Measurements from ENCODE around the gene PGAP6. TPM values are rescaled to one million over a fixed set of nuclear protein-coding genes. Genes with fewer than 3 reads are reported as not detected.
"Not testable (repeated sequence)": the region's sequence is repeated elsewhere in the genome, so short reads cannot be mapped to it uniquely, and the experiment has no call there.

The PGAP6 gene, protein sequence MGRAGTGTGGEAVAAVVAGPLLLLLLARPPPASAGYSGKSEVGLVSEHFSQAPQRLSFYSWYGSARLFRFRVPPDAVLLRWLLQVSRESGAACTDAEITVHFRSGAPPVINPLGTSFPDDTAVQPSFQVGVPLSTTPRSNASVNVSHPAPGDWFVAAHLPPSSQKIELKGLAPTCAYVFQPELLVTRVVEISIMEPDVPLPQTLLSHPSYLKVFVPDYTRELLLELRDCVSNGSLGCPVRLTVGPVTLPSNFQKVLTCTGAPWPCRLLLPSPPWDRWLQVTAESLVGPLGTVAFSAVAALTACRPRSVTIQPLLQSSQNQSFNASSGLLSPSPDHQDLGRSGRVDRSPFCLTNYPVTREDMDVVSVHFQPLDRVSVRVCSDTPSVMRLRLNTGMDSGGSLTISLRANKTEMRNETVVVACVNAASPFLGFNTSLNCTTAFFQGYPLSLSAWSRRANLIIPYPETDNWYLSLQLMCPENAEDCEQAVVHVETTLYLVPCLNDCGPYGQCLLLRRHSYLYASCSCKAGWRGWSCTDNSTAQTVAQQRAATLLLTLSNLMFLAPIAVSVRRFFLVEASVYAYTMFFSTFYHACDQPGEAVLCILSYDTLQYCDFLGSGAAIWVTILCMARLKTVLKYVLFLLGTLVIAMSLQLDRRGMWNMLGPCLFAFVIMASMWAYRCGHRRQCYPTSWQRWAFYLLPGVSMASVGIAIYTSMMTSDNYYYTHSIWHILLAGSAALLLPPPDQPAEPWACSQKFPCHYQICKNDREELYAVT
- total RNA-seq, result 10 to 100 TPM; 19.2 to 82.1 (median 25.3) TPM

DNA sequence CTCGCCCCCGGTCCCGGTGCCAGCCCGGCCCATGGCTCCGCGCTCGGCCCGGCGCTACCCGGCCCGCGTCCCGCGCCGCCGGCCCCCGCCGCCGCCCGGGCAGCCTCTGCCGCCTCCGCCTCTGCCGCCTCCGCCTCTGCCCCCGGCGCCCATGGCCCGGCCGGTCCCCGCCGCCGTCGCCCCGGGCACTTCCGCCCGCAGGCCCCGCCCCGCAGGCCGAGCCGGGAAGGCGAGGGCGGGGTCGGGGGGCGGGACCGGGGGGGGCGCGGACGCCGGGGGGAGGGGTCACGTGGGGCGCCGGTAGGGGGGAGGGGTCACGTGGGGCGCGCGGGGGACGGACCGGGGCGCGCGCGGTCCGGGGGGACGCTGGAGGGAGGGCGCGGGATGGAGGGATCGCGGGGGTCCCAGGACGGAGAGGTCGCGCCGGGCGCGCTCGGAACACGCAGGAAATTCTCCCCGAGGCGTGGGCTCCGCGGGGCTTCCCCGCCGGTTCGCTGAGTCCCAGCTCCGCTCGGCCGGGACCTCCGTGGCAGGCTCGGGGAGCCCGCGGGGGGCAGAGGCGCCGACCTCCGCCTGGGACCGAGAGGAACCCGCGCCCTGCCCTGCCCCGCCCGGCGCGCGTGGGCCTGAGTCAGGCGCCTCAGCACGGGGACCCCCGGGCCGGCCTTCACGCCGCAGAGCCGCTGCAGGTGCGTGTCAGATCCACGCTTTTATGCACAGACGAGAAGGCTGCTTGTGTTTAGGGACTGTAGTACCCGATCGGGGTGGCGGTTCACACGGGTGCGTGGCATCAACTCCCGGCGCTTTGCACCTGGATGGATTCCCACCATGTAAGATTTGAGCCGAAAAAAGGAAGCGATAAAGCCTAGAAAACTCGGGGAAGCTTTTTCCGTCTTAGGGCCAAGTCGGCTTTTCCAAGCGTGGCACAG is at the start of gene PGAP6:
Gene PGAP6 (minus strand): TSS at position 190 of the 929 bp plus-strand sequence. CDS start 157 bp downstream, at position 33.
- ATAC-seq (replicated peaks in 6 of 8), result peak; percentile 61 to 75 (median 70)
- in situ Hi-C loops (cut with MboI; ENCODE audit: low pct_unique_long_range_greater_than_20kb in 2 of 9, low sequenced_read_pairs in 9 of 9, unreplicated experiment in 9 of 9), result no loop called here
- H3K4me3 ChIP-seq, result peak within 1 kb of the TSS; percentile 51 to 96 (median 93)
- 0 to 12% methylated on average over 5 to 6 of the region's 123 CpGs; no CpG with 5 or more reads in 8 of the 10 experiments for WGBS, 10 experiments
- peak within 1 kb of the TSS; percentile 47 to 58 for H3K27ac ChIP-seq
- peaks cover 30 to 33% of the 10 kb centered on the region in 2 donors for H3K4me1 ChIP-seq (replicated peaks in 1 of 2)

DNA sequence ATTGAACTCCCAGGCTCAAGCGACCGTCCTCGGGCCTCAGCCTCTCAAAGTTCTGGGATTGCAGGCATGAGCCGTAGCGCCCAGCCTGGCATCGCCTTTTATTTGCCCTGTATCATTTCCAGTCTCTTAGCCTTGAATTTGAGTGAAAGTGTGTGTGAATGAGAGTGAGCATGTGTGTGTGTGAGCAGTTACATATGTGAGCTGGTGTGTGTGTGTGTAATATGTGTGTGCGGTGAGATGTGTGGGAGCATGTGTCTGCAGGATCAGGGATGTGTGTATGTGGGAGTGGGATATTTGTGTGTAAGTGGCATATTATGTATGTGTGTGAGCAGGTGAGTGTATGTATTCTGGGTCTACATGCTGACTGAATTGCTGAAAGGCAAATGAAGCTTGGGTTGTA is 49.1 kb upstream of the PGAP6 start:
- WGBS, 10 experiments, result 80 to 100% (median 90%) methylated on average over 1 to 2 of the region's 7 CpGs; no CpG with 5 or more reads in 6 of the 10 experiments
- Histone ChIP-seq H3K4me3 (no peak overlapping the region), H3K27ac (no peak overlapping the region), H3K4me1 (replicated peaks in 1 of 2) (peaks cover 19 to 21% of the 10 kb centered on the region in 2 donors)
- ATAC-seq (replicated peaks in 6 of 8), result no peak
- in situ Hi-C loops (cut with MboI; ENCODE audit: low pct_unique_long_range_greater_than_20kb in 2 of 9, low sequenced_read_pairs in 9 of 9, unreplicated experiment in 9 of 9), result no loop called here

DNA sequence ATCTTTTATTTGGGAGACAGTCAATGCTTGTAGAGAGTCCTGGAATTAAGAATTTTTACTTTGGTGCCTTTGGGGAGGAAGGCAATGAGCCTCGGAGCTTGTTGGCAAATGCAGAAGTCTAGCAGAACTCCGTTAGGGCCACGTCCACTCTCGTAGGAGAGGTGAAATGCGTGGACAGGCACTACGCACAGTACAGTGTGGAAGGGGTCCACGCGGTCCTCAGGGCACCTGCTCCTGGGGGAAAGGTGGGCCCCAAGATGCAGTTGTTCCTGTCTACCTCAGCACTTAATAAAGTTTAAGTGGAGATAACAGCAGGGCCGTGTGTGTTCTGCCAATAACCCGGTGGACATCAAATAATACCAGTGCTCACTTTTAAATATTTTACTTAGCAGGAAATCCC is 45.5 kb upstream of the PGAP6 start:
- in situ Hi-C loops (cut with MboI; ENCODE audit: low pct_unique_long_range_greater_than_20kb in 2 of 9, low sequenced_read_pairs in 9 of 9, unreplicated experiment in 9 of 9), result no loop called here
- no peak for ATAC-seq (replicated peaks in 6 of 8)
- Histone ChIP-seq H3K27ac (no peak overlapping the region), H3K4me3 (peak overlapping the region; percentile 68 to 94 (median 80)), H3K4me1 (replicated peaks in 1 of 2) (peaks cover 32 to 33% of the 10 kb centered on the region in 2 donors)
- 0 to 100% (median 43%) methylated on average over 1 to 9 of the region's 10 CpGs for WGBS, 10 experiments

DNA sequence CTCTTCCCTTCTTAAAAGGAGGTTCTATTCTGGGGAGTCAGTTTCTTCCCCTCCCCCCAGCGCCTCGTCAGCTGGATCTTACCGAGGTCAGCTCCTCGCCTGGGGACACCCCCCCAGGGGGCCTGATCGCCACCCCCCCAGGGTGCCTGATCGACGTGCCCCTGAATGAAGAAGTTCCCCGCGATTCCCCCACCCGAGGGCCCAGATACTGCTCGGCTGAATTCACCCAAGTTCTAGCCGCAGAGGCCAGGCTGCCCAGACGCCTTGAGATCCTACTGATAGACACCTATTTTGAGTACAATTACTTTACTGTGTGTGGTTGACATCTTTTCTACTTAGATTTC is 45.1 kb upstream of the PGAP6 start:
- Histone ChIP-seq H3K4me3 (peak overlapping the region; percentile 68 to 94 (median 80)), H3K4me1 (replicated peaks in 1 of 2) (peaks cover 32 to 33% of the 10 kb centered on the region in 2 donors), H3K27ac (no peak overlapping the region)
- in situ Hi-C loops (cut with MboI; ENCODE audit: low pct_unique_long_range_greater_than_20kb in 2 of 9, low sequenced_read_pairs in 9 of 9, unreplicated experiment in 9 of 9), result no loop called here
- WGBS, 10 experiments, result 0% methylated on average over 2 of the region's 13 CpGs; no CpG with 5 or more reads in 8 of the 10 experiments
- no peak for ATAC-seq (replicated peaks in 6 of 8)

DNA sequence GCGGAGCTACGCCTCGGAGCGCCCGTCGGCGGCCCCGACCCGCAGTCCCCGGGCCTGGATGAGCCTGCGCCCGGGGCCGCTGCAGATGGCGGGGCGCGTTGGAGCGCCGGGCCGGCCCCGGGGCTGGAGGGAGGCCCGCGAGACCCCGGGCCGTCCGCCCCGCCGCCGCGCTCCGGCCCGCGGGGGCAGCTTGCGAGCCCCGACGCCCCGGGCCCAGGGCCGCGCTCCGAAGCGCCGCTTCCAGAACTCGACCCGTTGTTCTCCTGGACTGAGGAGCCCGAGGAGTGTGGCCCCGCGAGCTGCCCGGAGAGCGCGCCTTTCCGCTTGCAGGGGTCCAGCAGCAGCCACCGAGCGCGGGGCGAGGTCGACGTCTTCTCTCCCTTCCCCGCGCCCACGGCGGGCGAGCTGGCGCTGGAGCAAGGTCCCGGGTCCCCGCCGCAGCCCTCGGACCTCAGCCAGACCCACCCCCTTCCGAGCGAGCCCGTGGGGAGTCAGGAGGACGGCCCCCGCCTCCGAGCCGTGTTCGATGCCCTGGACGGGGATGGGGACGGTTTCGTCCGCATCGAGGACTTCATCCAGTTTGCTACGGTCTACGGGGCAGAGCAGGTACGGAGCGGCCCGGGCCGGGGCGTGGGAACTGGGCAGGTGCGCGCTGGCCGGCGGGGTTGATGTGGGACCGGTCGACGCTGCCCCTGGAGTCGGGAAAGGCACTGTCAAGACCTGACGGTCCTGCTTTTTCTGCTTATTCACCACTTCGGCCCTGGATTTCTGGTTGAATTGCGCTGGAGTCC is 44.5 kb upstream of the PGAP6 start:
- ATAC-seq (replicated peaks in 6 of 8), result peak in 3 of 8 experiments; percentile 2 to 22 (median 6)
- H3K4me3 ChIP-seq, result peak overlapping the region; percentile 68 to 94 (median 80)
- peak overlapping the region; percentile 76 to 89 for H3K27ac ChIP-seq
- WGBS, 10 experiments, result no CpG with 5 or more reads among the region's 97 CpGs
- H3K4me1 ChIP-seq (replicated peaks in 1 of 2), result peaks cover 32 to 33% of the 10 kb centered on the region in 2 donors
- in situ Hi-C loops (cut with MboI; ENCODE audit: low pct_unique_long_range_greater_than_20kb in 2 of 9, low sequenced_read_pairs in 9 of 9, unreplicated experiment in 9 of 9), result no loop called here

DNA sequence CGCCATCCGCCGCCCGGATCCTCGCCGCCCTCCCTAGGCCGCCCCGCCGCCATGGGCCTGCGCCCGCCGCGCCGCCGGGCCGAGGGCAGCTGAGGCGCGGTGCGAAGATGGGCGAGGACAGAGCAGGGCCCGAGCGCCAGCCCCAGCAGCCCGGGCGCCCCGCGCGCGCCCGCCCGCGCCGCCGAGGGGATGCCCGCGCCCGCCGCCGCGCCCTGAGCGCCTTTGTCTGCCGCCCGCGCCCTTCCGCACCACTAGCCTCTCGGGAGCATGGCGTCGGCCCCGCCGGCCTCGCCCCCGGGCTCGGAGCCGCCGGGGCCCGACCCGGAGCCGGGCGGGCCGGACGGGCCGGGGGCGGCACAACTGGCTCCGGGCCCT is 43.9 kb upstream of the PGAP6 start:
- peak; percentile 40 to 74 (median 56) for ATAC-seq (replicated peaks in 6 of 8)
- no CpG with 5 or more reads among the region's 63 CpGs for WGBS, 10 experiments
- in situ Hi-C loops (cut with MboI; ENCODE audit: low pct_unique_long_range_greater_than_20kb in 2 of 9, low sequenced_read_pairs in 9 of 9, unreplicated experiment in 9 of 9), result no loop called here
- Histone ChIP-seq H3K4me1 (replicated peaks in 1 of 2) (peaks cover 32 to 33% of the 10 kb centered on the region in 2 donors), H3K4me3 (peak overlapping the region; percentile 68 to 94 (median 80)), H3K27ac (peak overlapping the region; percentile 76 to 89)

DNA sequence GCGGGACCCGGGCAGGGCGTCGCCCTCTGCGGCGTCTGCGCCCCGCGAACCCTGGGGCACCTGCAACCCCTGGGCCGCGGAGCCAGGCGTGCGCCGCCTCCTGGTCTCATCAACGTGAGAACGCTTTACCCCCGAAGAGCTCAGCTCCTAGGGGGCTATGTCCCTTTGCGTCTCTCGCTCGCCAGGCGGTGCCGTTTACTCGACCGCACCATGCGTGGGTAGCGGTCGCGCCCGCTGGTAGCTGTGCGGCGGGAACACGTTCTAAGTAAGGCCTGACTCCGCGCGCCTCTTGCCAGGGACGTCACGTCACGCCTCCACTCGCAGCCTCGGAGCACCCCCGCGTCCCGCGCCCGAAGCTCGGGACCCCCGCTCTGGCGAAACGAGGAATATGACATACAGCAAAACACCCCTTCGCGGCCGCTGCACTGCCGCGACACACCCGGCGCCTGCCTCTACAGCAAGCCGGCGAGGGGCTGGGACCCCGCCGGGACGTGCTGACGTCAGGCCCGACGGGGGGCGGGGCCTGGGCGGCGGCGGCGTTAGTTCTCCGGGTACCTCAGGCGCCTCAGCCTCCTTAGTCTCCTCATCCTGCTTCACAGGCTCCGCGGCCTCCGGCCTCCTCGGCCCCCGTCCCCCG is 43.4 kb upstream of the PGAP6 start, which contains the start of gene RAB11FIP3:
Gene RAB11FIP3 (plus strand): TSS at position 568 of the 637 bp plus-strand sequence. CDS start 358 bp downstream, outside the sequence.
- in situ Hi-C loops (cut with MboI; ENCODE audit: low pct_unique_long_range_greater_than_20kb in 2 of 9, low sequenced_read_pairs in 9 of 9, unreplicated experiment in 9 of 9), result no loop called here
- peak; percentile 75 to 93 (median 86) for ATAC-seq (replicated peaks in 6 of 8)
- Histone ChIP-seq H3K4me1 (replicated peaks in 1 of 2) (peaks cover 30 to 32% of the 10 kb centered on the region in 2 donors), H3K4me3 (peak within 1 kb of the TSS; percentile 68 to 94 (median 80)), H3K27ac (peak within 1 kb of the TSS; percentile 76 to 89)
- WGBS, 10 experiments, result 0% methylated on average over 2 of the region's 77 CpGs; no CpG with 5 or more reads in 9 of the 10 experiments

DNA sequence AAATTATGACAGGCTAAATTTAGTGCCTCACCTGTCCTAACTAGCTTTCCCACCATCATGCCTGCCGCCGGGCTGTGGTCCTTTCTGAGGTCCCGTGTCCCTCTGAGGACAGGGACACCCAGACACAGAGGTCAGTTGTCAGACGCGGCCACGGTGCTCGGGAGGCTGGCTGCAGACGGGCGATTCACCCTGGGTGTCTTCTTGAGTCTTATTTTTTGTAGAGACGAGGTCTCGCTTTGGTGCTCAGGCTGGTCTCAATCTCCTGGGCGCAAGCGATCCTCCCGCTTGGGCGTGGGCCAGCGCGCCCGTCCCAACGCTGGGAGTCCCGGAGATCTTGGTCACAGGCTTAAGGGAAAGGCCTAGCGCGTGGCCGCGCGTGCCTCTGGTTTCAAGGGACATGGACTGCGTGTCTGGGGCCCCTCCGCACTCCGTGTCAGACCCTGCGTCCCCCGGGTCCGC is 42.9 kb upstream of the PGAP6 start:
- Histone ChIP-seq H3K4me3 (peak overlapping the region; percentile 68 to 94 (median 80)), H3K27ac (peak overlapping the region; percentile 76 to 89), H3K4me1 (replicated peaks in 1 of 2) (peaks cover 27 to 29% of the 10 kb centered on the region in 2 donors)
- WGBS, 10 experiments, result 0 to 33% (median 10%) methylated on average over 2 to 10 of the region's 31 CpGs; no CpG with 5 or more reads in 4 of the 10 experiments
- in situ Hi-C loops (cut with MboI; ENCODE audit: low pct_unique_long_range_greater_than_20kb in 2 of 9, low sequenced_read_pairs in 9 of 9, unreplicated experiment in 9 of 9), result no loop called here
- peak in 3 of 8 experiments; percentile 5 to 25 (median 16) for ATAC-seq (replicated peaks in 6 of 8)

DNA sequence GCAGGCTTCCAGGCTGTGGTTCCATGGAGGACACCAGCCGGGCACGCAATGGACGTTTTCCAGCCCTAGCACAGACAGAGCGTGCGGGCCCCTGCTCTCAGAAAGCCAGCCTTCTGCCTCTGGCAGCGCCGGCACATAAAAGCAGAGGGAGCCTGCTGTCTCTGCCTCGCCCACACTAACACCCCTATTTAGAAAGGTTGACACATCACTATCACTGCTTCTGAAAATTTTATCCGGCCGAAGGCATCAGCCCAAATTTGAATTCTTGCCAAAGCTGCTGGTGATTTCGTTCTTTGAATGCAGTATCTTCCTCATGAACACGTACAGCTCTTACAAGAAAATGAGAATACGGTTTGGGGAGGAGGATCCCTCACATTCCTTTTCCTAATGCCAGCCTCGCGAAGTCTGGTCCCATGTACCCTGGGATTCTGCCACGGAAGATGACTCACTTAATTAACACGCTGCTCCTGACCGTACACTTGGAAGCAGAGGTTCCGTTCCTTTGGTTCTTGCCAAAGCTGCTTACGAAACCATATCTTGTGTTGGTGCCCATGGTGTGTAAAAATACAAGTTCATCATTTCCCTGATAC is 42.4 kb upstream of the PGAP6 start:
- Histone ChIP-seq H3K4me3 (peak overlapping the region; percentile 68 to 94 (median 80)), H3K27ac (no peak overlapping the region), H3K4me1 (replicated peaks in 1 of 2) (peaks cover 25 to 29% of the 10 kb centered on the region in 2 donors)
- 4 to 83% (median 54%) methylated on average over 1 to 13 of the region's 20 CpGs; no CpG with 5 or more reads in 1 of the 10 experiments for WGBS, 10 experiments
- peak in 2 of 8 experiments; percentile 12 to 18 for ATAC-seq (replicated peaks in 6 of 8)
- in situ Hi-C loops (cut with MboI; ENCODE audit: low pct_unique_long_range_greater_than_20kb in 2 of 9, low sequenced_read_pairs in 9 of 9, unreplicated experiment in 9 of 9), result no loop called here

DNA sequence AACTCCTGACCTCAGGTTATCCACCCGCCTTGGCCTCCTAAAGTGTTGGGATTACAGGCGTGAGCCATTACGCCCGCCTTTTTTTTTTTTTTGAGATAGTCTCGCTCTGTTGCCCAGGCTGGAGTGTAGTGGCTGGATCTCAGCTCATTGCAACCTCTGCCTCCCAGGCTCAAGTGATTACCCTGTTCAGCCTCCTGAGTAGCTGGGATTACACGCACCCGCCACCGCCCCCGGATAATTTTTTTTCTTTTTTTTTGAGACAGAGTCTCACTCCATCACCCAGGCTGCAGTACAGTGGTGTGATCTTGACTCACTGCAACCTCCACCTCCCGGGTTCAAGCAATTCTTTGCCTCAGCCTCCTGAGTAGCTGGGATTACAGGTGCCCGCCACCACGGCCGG is 40.4 kb upstream of the PGAP6 start:
- ATAC-seq (replicated peaks in 6 of 8); H3K4me3 ChIP-seq; H3K27ac ChIP-seq; in situ Hi-C loops (cut with MboI; ENCODE audit: low pct_unique_long_range_greater_than_20kb in 2 of 9, low sequenced_read_pairs in 9 of 9, unreplicated experiment in 9 of 9): not testable (repeated sequence)
- WGBS, 10 experiments, result 73 to 100% (median 94%) methylated on average over 1 to 9 of the region's 13 CpGs; no CpG with 5 or more reads in 3 of the 10 experiments
- H3K4me1 ChIP-seq (replicated peaks in 1 of 2), result peaks cover 13 to 14% of the 10 kb centered on the region in 2 donors

DNA sequence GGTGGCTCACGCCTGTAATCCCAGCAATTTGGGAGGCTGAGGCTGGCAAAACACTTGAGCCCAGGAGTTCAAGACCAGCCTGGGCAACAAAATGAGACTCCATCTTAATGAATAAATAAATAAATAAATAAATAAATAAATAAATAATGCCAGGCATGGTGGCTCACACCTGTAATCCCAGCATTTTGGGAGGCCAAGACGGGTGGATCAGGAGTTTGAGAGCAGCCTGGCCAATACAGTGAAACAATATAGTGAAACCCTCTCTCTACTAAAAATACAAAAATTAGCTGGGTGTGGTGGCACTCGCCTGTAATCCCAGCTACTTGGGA is 33.4 kb upstream of the PGAP6 start:
- H3K4me1 ChIP-seq (replicated peaks in 1 of 2); in situ Hi-C loops (cut with MboI; ENCODE audit: low pct_unique_long_range_greater_than_20kb in 2 of 9, low sequenced_read_pairs in 9 of 9, unreplicated experiment in 9 of 9); H3K27ac ChIP-seq; ATAC-seq (replicated peaks in 6 of 8); H3K4me3 ChIP-seq: not testable (repeated sequence)
- 83 to 100% (median 100%) methylated on average over 1 to 2 of the region's 3 CpGs; no CpG with 5 or more reads in 6 of the 10 experiments for WGBS, 10 experiments

Data from motor neuron (in vitro differentiated cells).